HL-60/S4 treated with phorbol 12-myristate 13-acetate at 8.2 ng/mL for 4 days and 3 days (cell line): ENCODE measurements around the gene SYNGAP1.
"Not testable (repeated sequence)": the region's sequence is repeated elsewhere in the genome, so short reads cannot be mapped to it uniquely, and the experiment has no call there.

ENCODE experiments used
- in situ Hi-C: fragments of 300-500 bp; cut with MboI; formaldehyde crosslinking; loops from 2 replicates; pipeline ENCODE4 v1.15.0; 2022; ENCODE audit warnings: low sequenced_read_pairs

Gene SYNGAP1

GRCh38 chr6:33419580-33420490 is at the start of gene SYNGAP1:
Gene SYNGAP1, plus strand, starts transcription at chr6:33420065. Its CDS starts 200 bp downstream, at chr6:33420265.
- in situ Hi-C loops: no loop called here

GRCh38 chr6:33371901-33372300 is 48.0 kb upstream of the SYNGAP1 start:
- in situ Hi-C loops: not testable (repeated sequence)

DNA sequence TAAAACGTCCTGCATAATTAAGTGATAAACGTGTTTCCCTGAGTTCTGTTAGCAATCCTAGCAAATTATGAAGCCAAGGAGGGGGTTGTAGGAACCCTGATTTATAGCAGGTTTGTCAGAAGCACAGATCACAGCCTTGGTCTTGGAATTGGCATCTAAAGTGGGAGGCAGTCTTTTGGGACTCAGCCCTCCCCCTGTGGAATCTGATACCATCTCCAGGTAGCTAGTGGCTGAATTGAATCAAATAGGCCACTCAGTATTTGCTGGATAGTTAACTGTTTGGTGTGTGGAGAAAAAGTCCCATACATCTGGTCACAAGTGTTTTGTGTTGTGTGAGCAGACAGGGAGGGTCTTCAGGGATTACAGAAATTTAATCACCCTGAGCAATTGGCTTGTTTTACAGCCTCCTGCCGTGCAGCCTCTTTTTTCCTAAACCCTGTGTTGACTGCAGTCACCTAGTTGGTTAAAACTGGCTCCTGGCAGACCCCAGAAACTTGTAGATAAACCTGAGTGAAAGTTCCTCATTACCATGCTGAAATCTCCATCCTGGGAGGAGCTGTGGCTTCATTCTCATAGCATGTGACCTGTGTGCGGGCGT is 47.2 kb upstream of the SYNGAP1 start:
- in situ Hi-C loops: no loop called here

DNA sequence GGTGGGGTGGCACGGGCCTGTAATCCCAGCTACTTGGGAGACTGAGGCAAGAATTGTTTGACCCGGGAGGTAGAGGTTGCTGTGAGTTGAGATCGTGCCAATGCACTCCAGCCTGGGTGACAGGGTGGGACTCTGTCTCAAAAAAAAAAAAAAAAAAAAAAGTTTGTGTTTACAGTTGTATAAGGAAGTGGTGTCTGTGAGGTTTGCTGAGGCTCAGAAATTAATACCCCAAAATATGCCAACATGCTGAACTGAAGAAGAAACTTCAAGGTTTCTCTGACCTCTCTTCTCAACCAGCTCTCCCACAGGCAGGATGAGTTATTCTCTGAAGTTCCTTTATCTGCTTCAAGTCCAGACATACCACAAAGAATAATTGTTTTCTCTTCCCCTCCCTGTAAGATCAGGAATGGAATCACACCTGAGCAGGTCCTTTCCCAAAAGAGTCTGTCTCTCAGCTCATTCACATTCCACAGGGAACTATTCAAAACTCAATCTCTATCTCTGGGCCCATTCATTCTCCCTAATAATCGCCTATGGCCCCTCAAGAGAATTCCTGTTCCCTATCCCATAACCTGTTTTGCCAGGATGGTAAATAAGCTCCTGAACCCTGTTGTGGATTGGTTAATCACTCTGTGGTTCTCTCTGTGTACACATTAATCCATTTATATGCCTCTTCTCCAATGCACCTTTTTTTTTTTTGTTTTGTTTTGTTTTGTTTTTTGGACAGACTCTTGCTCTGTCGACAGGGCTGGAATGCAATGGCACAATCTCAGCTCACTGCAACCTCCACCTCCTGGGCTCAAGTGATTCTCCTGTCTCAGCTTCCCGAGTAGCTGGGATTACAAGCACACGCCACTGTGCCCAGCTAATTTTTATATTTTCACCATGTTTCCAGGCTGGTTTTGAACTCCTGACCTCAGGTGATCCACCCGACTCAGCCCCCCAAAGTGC is 45.6 kb upstream of the SYNGAP1 start:
- in situ Hi-C loops: no loop called here

DNA sequence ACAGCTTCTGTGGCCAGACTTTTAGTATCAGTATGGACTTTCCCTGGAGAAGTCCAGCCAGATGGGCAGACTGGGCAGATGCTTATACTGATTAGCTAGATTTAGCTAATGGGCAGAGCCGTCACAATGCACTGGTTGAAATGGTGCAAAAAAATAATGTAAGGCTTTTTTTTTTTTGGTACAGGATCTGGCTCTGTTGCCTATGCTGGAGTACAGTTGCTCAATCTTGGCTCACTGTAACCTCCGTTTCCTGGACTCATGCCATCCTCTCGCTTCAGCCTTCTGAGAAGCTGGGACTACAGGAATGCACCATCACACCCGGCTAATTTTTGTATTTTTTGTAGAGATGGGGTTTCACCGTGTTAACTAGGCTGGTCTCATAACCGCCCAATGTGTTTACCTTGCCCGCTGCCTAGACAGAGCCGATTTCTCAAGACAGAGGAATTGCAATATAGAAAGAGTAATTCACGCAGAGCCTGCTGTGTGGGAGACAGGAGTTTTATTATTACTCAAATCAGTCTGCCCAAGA is 44.7 kb upstream of the SYNGAP1 start:
- in situ Hi-C loops: no loop called here

DNA sequence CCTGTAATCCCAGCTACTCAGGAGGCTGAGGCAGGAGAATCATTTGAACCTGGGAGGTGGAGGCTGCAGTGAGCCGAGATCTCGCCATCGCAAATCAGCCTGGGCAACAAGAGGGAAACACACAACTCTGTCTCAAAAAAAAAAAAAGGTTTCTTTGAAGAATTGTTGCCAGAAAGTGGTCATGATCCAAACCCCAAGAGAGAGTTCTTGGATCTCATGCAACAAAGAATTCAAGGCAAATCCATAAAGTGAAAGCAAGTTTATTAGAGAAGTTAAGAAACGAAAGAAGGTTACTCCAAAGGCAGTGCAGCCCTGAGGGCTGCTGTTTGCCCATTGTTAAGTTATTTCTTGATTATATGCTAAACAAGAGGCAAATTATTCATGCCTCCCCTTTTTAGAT is 42.7 kb upstream of the SYNGAP1 start:
- in situ Hi-C loops: no loop called here

- in situ Hi-C loops: not testable (repeated sequence)
These were observed 40.7 kb upstream of the SYNGAP1 start for GRCh38 chr6:33379184-33379583.

DNA sequence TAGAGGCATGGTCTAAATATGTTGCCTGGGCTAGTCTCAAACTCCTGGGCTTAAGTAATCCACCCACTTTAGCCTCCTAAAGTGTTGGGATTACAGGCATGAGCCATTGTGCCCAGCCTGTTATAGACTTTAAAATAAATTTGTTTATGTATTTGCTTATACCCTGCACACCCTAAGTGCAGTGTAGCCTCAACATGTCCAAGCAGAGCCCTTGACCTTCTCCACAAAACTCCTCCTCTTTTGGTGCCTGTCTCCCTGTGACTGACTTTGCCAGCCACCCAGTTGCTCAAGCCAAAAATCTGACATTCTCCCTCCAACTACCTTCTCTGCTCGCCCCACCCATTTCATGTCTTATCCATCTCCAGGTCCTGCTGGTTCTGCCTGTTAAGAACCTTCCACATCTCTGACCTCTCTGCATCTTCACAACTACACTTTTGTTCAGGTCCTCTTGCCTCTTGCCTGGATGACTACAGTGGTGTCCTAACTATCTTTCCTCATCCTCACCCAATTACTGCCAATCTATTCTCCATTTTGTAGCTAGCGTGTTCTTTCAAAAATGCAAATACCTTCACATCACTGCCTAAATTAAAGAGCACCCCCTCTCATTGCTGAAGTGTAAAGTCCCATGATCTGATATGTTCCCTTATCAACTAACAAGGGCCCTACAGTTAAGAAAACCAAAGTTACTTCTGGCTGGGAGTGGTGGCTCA is 39.4 kb upstream of the SYNGAP1 start:
- in situ Hi-C loops: no loop called here

DNA sequence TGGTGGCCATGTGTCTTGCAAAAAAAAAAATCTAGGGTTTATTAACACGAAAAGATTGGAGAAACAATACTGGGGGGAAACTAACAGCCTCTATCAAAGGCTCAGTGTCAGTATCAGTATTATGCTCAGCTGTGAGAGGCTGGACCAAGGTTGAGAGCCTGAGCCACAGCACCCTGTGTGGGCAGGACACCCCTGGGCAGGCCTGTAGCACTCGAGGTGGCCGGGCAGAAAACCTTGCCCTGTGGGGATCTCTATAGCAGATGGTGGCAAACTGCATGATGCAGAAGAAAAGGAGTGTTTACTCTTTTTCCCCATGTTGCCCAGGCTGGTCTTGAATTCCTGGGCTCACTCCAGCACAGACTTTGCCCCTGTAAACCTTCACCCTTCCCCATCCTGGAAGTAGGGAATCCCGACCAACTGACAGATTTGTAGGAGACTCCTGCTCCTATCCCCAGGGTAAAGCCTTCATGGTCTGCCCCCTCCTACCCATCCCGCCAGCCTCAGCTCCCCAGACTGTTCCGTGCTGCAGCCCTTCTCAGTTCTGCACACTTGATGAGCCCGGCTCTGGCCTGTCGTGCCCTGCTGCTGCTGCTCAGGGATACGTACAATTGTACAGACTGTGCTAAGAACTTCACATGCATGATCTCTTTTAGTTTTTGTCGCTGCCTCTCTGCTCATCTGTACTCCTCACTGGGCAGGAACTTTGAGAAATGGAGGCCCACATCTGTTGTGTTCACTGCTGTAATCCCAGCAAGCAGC is 36.3 kb upstream of the SYNGAP1 start:
- in situ Hi-C loops: no loop called here

DNA sequence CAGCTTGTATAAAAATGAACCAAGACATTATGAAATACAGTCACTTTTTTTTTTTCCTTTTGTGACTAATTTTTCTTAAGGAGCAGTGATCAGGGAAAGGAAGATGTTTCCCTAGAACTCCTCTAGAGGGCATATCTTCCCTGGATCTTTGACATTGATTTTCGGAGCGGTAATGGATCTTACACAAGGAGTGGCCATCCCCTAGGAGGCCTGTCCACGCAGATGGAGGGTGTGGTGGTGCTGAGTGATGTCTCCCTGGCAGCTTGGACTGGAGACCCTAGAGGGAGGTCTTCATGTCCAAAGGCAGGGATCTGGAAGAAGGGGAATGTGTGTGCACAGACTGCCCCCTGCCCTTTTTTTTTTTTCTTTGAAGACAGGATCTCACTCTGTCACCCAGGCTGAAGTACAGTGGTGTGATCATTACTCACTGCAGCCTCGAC is 35.3 kb upstream of the SYNGAP1 start:
- in situ Hi-C loops: no loop called here

DNA sequence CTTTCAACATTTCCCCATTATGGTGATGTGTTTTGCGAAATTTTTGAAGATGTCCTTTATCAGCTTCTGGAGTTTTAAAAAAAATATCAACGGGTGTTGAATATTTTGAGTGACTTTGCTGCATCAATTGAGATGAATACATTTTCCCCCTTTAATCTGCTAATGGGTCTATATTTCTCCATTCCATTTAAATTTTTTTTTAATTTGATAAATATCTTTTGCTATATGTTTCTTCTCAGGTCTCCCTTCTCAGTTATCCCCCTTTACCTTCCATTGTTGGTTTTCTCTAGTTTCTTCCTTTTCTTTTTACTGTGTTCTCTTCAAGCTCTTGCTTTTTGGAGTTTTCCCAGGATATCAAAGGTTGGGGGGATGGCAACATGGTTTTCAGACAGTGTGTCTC is 29.7 kb upstream of the SYNGAP1 start:
- in situ Hi-C loops: no loop called here

GRCh38 chr6:33390767-33391277 is 29.0 kb upstream of the SYNGAP1 start:
- in situ Hi-C loops: no loop called here

- in situ Hi-C loops: no loop called here
These were observed 28.5 kb upstream of the SYNGAP1 start, which contains the start of gene KIFC1 for GRCh38 chr6:33391278-33391921. Gene KIFC1, plus strand, starts transcription at chr6:33391823. Its CDS starts 163 bp downstream, at chr6:33391986.

GRCh38 chr6:33391922-33392594 is 27.8 kb upstream of the SYNGAP1 start:
- in situ Hi-C loops: no loop called here

DNA sequence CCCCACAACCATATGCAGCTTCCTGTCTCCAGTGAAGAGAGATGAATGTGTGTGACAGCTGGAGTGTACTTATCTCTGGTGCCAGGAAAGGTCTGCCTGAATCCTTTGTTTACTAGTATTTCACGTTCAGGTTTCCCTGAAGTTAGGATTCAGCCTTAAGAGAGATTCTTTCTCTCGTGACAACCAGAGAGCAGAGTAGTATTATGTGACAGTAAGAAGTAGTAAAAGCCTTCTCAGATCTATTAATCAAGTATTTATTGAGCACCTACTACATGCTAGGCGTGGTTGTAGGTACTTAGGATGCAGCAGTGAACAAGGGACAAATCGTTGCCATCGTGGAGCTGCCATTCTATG is 27.3 kb upstream of the SYNGAP1 start:
- in situ Hi-C loops: no loop called here

DNA sequence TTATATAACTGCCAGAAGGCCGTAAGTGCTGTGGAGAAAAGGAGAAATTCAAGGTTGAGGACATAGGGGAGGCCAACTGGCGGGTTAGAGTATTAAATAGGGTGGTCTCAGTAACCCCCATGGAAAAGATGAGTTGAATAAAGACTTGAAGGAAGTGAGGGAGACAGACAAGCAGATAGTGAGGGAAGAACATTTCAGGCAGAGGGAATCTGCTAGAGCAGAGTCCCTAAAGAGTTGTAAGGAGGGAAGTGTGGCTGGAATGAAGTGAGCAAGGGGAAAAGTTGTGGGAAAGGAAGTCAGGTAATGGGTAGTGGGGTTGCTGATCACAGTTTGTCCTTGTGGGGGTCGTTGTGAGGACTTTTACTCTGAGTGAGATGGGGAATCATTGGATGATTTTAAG is 26.9 kb upstream of the SYNGAP1 start:
- in situ Hi-C loops: no loop called here

DNA sequence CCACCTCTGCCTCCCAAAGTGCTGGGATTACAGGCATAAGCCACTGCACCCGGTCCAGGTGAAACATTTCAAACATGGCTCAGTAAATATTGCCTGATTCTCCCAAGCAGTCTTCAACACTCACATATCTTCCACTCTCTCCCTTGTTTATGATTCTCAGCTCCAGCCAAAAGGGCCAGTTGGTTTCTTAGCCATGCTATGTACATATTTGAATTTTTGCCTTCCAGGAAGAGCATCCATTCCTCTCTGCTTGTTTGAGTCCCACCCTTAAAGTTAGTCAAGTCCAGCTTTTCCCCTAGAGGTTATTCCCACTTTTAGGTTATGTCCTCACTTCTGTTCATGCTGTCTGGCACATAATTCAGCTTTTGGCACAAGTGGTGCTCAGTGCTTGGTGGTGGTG is 22.3 kb upstream of the SYNGAP1 start:
- in situ Hi-C loops: no loop called here

GRCh38 chr6:33398601-33399000 is 21.3 kb upstream of the SYNGAP1 start:
- in situ Hi-C loops: not testable (repeated sequence)
